ENCODE results near the gene MINDY3. TPM values are rescaled to one million over a fixed set of nuclear protein-coding genes. Genes with fewer than 3 reads are reported as not detected.
A peak's percentile ranks its signal among the peaks of the same experiment; 100 is the strongest.

MINDY3 gene
- polyA plus RNA-seq, 4 donors: 11.1 to 26.7 (median 15.5) TPM

DNA sequence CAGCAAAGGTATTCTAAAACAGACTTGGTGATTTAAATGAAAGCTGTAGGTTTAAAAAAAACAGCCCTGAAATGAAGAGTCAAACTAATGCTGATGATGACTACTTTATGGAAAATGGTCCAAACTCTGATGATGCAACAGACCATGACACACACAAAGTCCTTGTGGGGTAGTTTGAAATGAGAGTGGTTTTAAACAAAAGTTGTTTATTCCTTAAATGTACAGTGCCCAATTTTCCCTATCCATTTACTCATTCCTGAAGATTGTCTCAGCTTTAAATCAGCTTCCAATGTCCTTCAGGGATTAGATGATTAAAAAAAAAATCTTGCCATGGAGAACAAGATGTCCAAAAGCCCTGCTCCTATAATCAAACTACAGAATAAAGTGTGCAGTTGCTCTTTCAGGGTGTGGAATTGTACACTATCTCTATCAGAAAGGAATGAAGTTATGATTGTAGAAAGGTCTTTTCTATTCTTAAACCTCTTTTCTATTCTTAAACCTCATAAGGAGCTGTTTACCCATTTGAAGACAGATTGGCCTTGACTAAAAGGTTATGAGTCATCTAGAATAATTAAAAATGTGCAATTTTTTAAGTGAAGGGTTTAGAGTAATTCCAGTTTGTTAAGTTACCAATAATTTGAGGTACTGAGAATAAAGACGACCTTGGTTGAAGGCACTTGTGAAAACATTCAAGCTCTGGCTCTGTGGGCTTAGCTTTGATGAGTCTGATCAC is 70.3 kb downstream of the MINDY3 start:
- Histone ChIP-seq H3K4me1 (ENCODE audit: control insufficient read depth in 3 of 3, insufficient read depth in 2 of 3, low read depth in 1 of 3, low read length in 2 of 3) (no peaks in the 10 kb centered on the region), H3K27ac (ENCODE audit: low read depth in 1 of 3, low read length in 2 of 3) (peak overlapping the region in 1 of 3 donors; percentile 36), H3K4me3 (ENCODE audit: low read depth in 1 of 3, low read length in 3 of 3) (no peak overlapping the region), H3K27me3 (ENCODE audit: control insufficient read depth in 3 of 3, insufficient read depth in 3 of 3, low read length in 3 of 3) (no peaks in the 10 kb centered on the region), H3K36me3 (ENCODE audit: control insufficient read depth in 3 of 3, insufficient read depth in 2 of 3, low read depth in 1 of 3, low read length in 3 of 3) (peaks cover under 1 to 10% (median 5%) of the 10 kb centered on the region in 3 donors), H3K9me3 (ENCODE audit: control insufficient read depth in 2 of 2, insufficient read depth in 1 of 2, low read depth in 1 of 2, low read length in 1 of 2) (no peaks in the 10 kb centered on the region)
- FAIRE-seq (no peak), DNase-seq (no peak)
- 73 to 92% (median 83%) methylated on average over 1 of the region's 1 CpG for WGBS, 3 donors

DNA sequence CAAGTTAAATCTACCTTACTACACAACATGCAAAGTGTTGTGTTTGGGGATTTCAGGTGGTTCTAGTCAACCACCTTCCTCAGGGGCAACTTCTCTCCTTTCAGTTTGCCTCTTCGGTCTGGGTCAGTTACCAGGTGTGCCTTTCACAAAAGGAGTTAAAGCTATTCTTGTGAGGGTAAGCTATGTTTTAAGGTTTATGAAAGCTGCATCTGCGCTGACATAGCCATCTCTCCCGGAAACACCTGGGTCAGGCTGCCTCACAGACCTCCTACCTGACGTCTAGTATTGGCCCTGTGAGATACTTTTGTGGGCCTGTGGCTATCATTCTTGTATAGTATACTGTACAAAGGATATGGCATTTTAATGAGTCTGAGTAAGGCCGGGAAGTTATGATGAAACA is 72.9 kb downstream of the MINDY3 start:
- Histone ChIP-seq H3K4me3 (ENCODE audit: low read depth in 1 of 3, low read length in 3 of 3) (no peak overlapping the region), H3K9me3 (ENCODE audit: control insufficient read depth in 2 of 2, insufficient read depth in 1 of 2, low read depth in 1 of 2, low read length in 1 of 2) (no peaks in the 10 kb centered on the region), H3K4me1 (ENCODE audit: control insufficient read depth in 3 of 3, insufficient read depth in 2 of 3, low read depth in 1 of 3, low read length in 2 of 3) (no peaks in the 10 kb centered on the region), H3K27ac (ENCODE audit: low read depth in 1 of 3, low read length in 2 of 3) (peak overlapping the region in 1 of 3 donors; percentile 86), H3K27me3 (ENCODE audit: control insufficient read depth in 3 of 3, insufficient read depth in 3 of 3, low read length in 3 of 3) (no peaks in the 10 kb centered on the region), H3K36me3 (ENCODE audit: control insufficient read depth in 3 of 3, insufficient read depth in 2 of 3, low read depth in 1 of 3, low read length in 3 of 3) (peaks cover 0 to 17% (median 4%) of the 10 kb centered on the region in 3 donors)
- FAIRE-seq (no peak), DNase-seq (no peak)
- 89 to 97% (median 96%) methylated on average over 5 of the region's 5 CpGs for WGBS, 3 donors

DNA sequence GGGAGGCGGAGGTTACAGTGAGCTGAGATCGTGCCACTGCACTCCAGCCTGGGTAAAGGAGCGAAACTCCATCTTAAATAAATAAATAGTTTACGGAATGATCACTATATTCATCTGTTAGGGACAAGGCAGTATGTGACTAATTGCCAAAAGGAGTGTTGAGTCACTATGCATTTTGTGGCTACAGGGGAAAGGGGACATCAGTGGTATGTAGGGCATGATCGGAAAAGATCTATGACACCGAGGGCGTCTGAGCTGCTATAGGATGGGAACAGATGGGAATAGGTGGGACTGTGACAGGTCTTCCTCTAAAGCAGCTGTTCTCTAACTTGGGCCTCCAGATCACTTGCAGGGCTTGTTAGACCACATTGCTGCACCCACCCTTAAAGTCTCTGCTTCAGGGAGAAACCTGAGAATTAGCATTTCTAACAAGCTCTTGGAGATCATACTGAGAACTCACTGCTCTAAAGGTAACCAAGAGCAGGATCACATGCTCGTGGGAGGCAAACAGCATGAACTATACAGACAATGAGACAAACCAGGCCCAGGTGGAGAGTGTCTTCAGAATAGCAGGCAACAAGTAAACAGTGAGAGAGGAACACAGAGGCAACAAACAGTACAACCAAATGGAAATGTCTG is 75.5 kb downstream of the MINDY3 start:
- Histone ChIP-seq H3K9me3 (ENCODE audit: control insufficient read depth in 2 of 2, insufficient read depth in 1 of 2, low read depth in 1 of 2, low read length in 1 of 2) (no peaks in the 10 kb centered on the region), H3K27me3 (ENCODE audit: control insufficient read depth in 3 of 3, insufficient read depth in 3 of 3, low read length in 3 of 3) (no peaks in the 10 kb centered on the region), H3K4me1 (ENCODE audit: control insufficient read depth in 3 of 3, insufficient read depth in 2 of 3, low read depth in 1 of 3, low read length in 2 of 3) (no peaks in the 10 kb centered on the region), H3K36me3 (ENCODE audit: control insufficient read depth in 3 of 3, insufficient read depth in 2 of 3, low read depth in 1 of 3, low read length in 3 of 3) (peaks cover 0 to 15% (median 7%) of the 10 kb centered on the region in 3 donors), H3K4me3 (ENCODE audit: low read depth in 1 of 3, low read length in 3 of 3) (no peak overlapping the region), H3K27ac (ENCODE audit: low read depth in 1 of 3, low read length in 2 of 3) (no peak overlapping the region)
- no peak for FAIRE-seq
- DNase-seq: no peak
- WGBS, 3 donors: 94 to 98% (median 97%) methylated on average over 8 of the region's 8 CpGs

DNA sequence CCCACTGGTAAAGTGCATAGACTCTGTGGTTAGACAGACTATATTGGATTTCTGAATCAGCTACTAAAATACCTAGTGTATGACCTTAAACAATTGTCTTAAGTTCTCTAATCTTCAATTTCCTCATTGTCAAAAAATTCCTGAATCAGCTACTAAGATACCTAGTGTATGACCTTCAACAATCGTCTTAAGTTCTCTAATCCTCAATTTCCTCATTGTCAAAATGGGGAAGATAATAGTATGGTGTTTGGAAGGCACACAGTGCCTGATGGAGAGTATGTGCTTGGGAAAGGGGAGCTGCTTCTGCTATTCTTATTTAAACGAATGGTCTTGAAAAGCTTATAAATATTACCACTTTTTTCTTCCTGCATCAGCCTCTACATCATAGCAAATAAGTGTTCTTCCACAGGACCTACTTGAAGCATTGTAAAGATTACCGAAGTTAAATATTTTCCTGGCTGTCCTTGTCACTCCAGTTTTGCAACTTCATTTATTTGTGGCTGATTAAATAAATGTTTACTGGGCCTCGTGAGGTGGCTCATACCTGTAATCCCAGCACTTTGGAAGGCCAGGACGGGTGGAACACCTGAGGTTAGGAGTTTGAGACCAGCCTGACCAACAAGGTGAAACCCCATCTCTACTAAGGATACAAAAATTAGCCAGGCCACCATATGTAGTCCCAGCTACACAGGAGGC is 76.2 kb downstream of the MINDY3 start:
- no peaks in the 10 kb centered on the region for H3K27me3 ChIP-seq (ENCODE audit: control insufficient read depth in 3 of 3, insufficient read depth in 3 of 3, low read length in 3 of 3)
- no peak overlapping the region for H3K27ac ChIP-seq (ENCODE audit: low read depth in 1 of 3, low read length in 2 of 3)
- WGBS, 3 donors: 70 to 76% (median 70%) methylated on average over 5 of the region's 5 CpGs
- H3K4me1 ChIP-seq (ENCODE audit: control insufficient read depth in 3 of 3, insufficient read depth in 2 of 3, low read depth in 1 of 3, low read length in 2 of 3): no peaks in the 10 kb centered on the region
- H3K36me3 ChIP-seq (ENCODE audit: control insufficient read depth in 3 of 3, insufficient read depth in 2 of 3, low read depth in 1 of 3, low read length in 3 of 3): peaks cover 0 to 15% (median 7%) of the 10 kb centered on the region in 3 donors
- no peaks in the 10 kb centered on the region for H3K9me3 ChIP-seq (ENCODE audit: control insufficient read depth in 2 of 2, insufficient read depth in 1 of 2, low read depth in 1 of 2, low read length in 1 of 2)
- peak in 1 of 2 donors; percentile 36 for DNase-seq
- no peak overlapping the region for H3K4me3 ChIP-seq (ENCODE audit: low read depth in 1 of 3, low read length in 3 of 3)
- no peak for FAIRE-seq

DNA sequence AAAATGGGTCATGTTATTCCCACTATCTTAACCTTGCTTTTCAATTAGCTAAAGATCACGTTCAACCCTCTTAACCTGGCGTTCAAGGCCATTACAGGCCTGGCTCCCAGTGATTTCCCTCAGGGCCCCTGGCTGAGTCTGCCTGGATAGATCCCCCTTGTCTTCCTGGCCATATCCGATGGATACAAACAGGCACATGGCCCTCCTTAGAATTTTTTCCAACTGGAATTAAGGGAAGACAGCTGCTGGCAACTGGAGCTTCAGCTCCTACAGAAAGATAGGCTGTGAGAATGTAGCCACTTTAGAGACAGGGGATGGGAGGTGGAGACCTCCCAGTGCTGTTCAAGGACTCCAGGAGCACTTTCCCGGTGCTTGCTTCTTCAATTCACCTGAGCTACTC is 77.5 kb downstream of the MINDY3 start:
- WGBS, 3 donors: 77 to 90% (median 86%) methylated on average over 4 of the region's 4 CpGs
- Histone ChIP-seq H3K9me3 (ENCODE audit: control insufficient read depth in 2 of 2, insufficient read depth in 1 of 2, low read depth in 1 of 2, low read length in 1 of 2) (no peaks in the 10 kb centered on the region), H3K36me3 (ENCODE audit: control insufficient read depth in 3 of 3, insufficient read depth in 2 of 3, low read depth in 1 of 3, low read length in 3 of 3) (peaks cover 1 to 15% (median 10%) of the 10 kb centered on the region in 3 donors), H3K4me3 (ENCODE audit: low read depth in 1 of 3, low read length in 3 of 3) (no peak overlapping the region), H3K27me3 (ENCODE audit: control insufficient read depth in 3 of 3, insufficient read depth in 3 of 3, low read length in 3 of 3) (no peaks in the 10 kb centered on the region), H3K27ac (ENCODE audit: low read depth in 1 of 3, low read length in 2 of 3) (no peak overlapping the region), H3K4me1 (ENCODE audit: control insufficient read depth in 3 of 3, insufficient read depth in 2 of 3, low read depth in 1 of 3, low read length in 2 of 3) (no peaks in the 10 kb centered on the region)
- FAIRE-seq (no peak), DNase-seq (no peak)

DNA sequence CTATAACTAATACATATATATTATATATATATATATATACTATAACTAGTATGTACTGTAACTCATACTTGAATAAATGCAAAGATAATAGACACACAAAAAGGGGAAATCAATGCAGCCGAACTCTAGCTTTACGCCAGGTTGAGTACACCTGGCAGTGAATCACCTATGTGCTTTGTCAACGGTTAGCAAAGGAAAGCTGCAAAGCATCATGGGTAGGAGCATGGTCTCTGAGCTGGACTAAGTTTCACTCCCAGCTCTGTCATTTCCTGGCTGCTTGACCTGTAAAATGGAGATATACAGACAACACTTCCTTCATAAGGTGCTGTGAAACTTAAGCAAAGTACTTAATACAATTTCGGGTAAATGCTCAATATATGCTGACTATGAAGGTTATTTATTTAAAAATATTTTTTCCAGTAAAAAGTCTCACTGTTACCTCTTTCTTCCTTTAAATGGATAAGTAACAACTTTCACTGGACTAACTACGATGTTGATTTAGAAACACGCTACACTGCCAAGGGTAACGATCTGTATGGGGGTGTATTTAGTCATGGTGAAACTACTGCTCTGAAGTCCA is 78.8 kb downstream of the MINDY3 start:
- FAIRE-seq: no peak

DNA sequence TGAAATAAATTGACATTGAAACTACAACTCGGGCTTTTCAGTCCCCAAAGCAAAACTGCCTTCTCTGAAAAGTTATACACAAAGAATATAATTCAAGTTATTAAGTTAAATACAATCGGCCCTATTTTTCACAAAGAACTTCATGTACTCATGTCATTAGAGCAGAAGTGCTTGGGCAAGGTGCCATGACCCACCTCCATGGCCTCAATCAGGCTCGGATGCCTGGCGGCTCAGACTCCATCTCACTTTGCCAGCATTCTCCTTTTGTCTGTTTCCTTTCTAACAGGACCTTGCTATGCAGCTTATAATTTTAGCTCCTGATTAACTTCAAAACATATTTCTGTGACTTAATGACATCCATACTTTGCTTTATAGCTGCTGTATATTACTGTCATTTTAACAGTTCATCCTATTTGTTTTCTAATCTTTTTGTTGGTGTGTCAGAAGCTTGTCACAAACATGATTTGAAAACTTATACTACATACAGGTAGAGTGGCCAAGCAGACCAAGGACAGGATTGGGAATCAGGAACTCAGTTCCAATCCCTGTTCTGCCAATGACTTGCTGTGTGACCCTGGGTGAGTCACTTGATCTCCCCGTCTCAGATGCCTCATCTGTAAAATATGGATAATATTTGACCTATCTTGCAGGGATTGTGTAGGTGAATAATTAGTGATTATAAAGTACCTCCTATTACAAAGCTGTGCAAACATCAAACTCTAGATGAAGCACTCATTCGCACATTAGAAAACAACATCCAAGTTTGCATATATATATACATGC is 79.8 kb downstream of the MINDY3 start:
- peak overlapping the region in 1 of 3 donors; percentile 20 for H3K27ac ChIP-seq (ENCODE audit: low read depth in 1 of 3, low read length in 2 of 3)
- 77 to 88% (median 87%) methylated on average over 6 of the region's 6 CpGs for WGBS, 3 donors
- FAIRE-seq (no peak), DNase-seq (no peak)
- H3K36me3 ChIP-seq (ENCODE audit: control insufficient read depth in 3 of 3, insufficient read depth in 2 of 3, low read depth in 1 of 3, low read length in 3 of 3): peaks cover 4 to 12% (median 6%) of the 10 kb centered on the region in 3 donors
- no peaks in the 10 kb centered on the region for H3K27me3 ChIP-seq (ENCODE audit: control insufficient read depth in 3 of 3, insufficient read depth in 3 of 3, low read length in 3 of 3)
- H3K9me3 ChIP-seq (ENCODE audit: control insufficient read depth in 2 of 2, insufficient read depth in 1 of 2, low read depth in 1 of 2, low read length in 1 of 2): peaks cover 0 to 3% of the 10 kb centered on the region in 2 donors
- no peaks in the 10 kb centered on the region for H3K4me1 ChIP-seq (ENCODE audit: control insufficient read depth in 3 of 3, insufficient read depth in 2 of 3, low read depth in 1 of 3, low read length in 2 of 3)
- no peak overlapping the region for H3K4me3 ChIP-seq (ENCODE audit: low read depth in 1 of 3, low read length in 3 of 3)

More for the DNA sequence above, 78.8 kb downstream of the MINDY3 start:
- Histone ChIP-seq H3K4me1 (ENCODE audit: control insufficient read depth in 3 of 3, insufficient read depth in 2 of 3, low read depth in 1 of 3, low read length in 2 of 3) (no peaks in the 10 kb centered on the region), H3K9me3 (ENCODE audit: control insufficient read depth in 2 of 2, insufficient read depth in 1 of 2, low read depth in 1 of 2, low read length in 1 of 2) (peaks cover 0 to 3% of the 10 kb centered on the region in 2 donors), H3K27me3 (ENCODE audit: control insufficient read depth in 3 of 3, insufficient read depth in 3 of 3, low read length in 3 of 3) (no peaks in the 10 kb centered on the region), H3K4me3 (ENCODE audit: low read depth in 1 of 3, low read length in 3 of 3) (no peak overlapping the region), H3K36me3 (ENCODE audit: control insufficient read depth in 3 of 3, insufficient read depth in 2 of 3, low read depth in 1 of 3, low read length in 3 of 3) (peaks cover 4 to 17% (median 6%) of the 10 kb centered on the region in 3 donors), H3K27ac (ENCODE audit: low read depth in 1 of 3, low read length in 2 of 3) (no peak overlapping the region)
- 94 to 97% (median 96%) methylated on average over 7 of the region's 7 CpGs for WGBS, 3 donors
- no peak for DNase-seq

Data from small intestine (tissue), 7 donors.